ENCODE measurements around the gene CMTM4.

GRCh38 chr16:66578651-66579531, 117.7 kb downstream of the CMTM4 start, which contains the start of gene CMTM2:
- TF ChIP-seq CTCF (optimal IDR thresholded peaks at IDR 0.05 in 1 of 3, IDR thresholded peaks at IDR 0.05 in 1 of 3, conservative IDR thresholded peaks at IDR 0.05 in 1 of 3; ENCODE audit: extremely low read depth in 1 of 3, insufficient read depth in 2 of 3, low read length in 3 of 3), result no peak
- peak; percentile 52 for TF ChIP-seq EZH2 (IDR thresholded peaks at IDR 0.05; ENCODE audit: low read length)
